Measurements from ENCODE around the gene CTNNA3.

CTNNA3 gene

DNA sequence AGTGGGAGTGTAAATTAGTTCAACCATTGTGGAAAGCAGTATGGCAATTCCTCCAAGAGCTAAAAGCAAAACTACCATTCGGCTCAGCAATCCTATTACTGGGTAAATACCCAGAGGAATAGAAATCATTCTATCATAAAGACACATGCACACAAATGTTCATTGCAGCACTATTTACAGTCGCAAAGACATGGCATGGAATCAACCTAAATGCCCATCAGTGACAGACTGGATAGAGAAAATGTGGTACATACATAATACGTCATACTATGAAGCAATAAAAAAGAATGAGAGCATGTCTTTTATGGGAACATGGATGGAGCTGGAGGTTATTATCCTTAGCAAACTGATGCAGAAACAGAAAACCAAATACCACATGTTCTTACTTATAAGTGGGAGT lies 1646.7 kb downstream of the CTNNA3 start:
- H3K9me3 ChIP-seq = no peaks in the 10 kb centered on the region
- H3K27ac ChIP-seq = no peak overlapping the region
- no peaks in the 10 kb centered on the region for H3K27me3 ChIP-seq
- no peak overlapping the region for H3K4me3 ChIP-seq (ENCODE audit: low read depth in 1 of 2, low read length in 1 of 2)
- H3K4me1 ChIP-seq (ENCODE audit: control insufficient read depth in 1 of 2, insufficient read depth in 1 of 2, low read depth in 1 of 2, low read length in 1 of 2) = no peaks in the 10 kb centered on the region
- no peaks in the 10 kb centered on the region for H3K36me3 ChIP-seq
- TF ChIP-seq, protein P1, sequence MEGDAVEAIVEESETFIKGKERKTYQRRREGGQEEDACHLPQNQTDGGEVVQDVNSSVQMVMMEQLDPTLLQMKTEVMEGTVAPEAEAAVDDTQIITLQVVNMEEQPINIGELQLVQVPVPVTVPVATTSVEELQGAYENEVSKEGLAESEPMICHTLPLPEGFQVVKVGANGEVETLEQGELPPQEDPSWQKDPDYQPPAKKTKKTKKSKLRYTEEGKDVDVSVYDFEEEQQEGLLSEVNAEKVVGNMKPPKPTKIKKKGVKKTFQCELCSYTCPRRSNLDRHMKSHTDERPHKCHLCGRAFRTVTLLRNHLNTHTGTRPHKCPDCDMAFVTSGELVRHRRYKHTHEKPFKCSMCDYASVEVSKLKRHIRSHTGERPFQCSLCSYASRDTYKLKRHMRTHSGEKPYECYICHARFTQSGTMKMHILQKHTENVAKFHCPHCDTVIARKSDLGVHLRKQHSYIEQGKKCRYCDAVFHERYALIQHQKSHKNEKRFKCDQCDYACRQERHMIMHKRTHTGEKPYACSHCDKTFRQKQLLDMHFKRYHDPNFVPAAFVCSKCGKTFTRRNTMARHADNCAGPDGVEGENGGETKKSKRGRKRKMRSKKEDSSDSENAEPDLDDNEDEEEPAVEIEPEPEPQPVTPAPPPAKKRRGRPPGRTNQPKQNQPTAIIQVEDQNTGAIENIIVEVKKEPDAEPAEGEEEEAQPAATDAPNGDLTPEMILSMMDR (IDR thresholded peaks at IDR 0.05) = no peak

DNA sequence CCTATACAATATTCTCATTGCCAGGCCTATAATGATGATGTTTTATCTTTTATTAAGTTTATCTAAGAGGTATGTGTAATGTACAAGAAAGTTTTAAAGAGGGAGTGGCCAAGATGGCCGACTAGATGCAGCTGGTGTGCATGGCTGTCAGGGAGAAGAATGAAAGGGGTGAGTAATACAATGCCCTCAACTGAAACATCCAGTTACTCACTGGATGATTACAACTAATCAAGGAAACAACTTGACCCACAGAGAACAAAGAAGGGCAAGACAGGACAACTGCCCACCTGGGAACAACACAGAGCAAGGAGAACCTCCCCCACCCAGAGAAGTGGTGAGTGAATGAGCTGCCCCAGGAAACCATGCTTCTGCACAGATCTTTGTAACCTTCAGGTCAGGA lies 1650.1 kb downstream of the CTNNA3 start:
- H3K27ac ChIP-seq = no peak overlapping the region
- H3K9me3 ChIP-seq = no peaks in the 10 kb centered on the region
- H3K4me3 ChIP-seq (ENCODE audit: low read depth in 1 of 2, low read length in 1 of 2) = no peak overlapping the region
- H3K36me3 ChIP-seq = no peaks in the 10 kb centered on the region
- TF ChIP-seq, protein P1 (IDR thresholded peaks at IDR 0.05) = no peak
- no peaks in the 10 kb centered on the region for H3K4me1 ChIP-seq (ENCODE audit: control insufficient read depth in 1 of 2, insufficient read depth in 1 of 2, low read depth in 1 of 2, low read length in 1 of 2)
- H3K27me3 ChIP-seq = no peaks in the 10 kb centered on the region

DNA sequence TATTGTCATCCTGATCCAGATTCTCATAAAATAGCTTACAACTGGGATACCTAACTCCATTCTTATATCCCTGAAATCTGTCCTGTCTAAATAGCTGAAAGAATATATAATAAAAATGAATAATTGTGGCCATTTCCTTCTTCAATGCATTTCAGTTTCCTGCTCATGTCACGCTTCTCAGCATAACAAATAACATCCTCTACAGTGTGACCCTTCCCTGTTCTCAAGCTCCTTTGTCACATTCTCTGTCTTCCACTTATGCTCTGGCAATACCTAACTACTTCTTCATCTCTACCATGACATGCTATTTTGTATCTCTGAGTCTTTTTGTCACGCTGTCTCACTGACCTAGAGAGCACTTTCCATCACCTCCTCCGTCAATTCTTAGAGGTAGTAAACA lies 1654.2 kb downstream of the CTNNA3 start:
- no peak overlapping the region for H3K27ac ChIP-seq
- no peaks in the 10 kb centered on the region for H3K27me3 ChIP-seq
- TF ChIP-seq, protein P1 (IDR thresholded peaks at IDR 0.05) = no peak
- H3K9me3 ChIP-seq = no peaks in the 10 kb centered on the region
- no peak overlapping the region for H3K4me3 ChIP-seq (ENCODE audit: low read depth in 1 of 2, low read length in 1 of 2)
- no peaks in the 10 kb centered on the region for H3K36me3 ChIP-seq
- no peaks in the 10 kb centered on the region for H3K4me1 ChIP-seq (ENCODE audit: control insufficient read depth in 1 of 2, insufficient read depth in 1 of 2, low read depth in 1 of 2, low read length in 1 of 2)

DNA sequence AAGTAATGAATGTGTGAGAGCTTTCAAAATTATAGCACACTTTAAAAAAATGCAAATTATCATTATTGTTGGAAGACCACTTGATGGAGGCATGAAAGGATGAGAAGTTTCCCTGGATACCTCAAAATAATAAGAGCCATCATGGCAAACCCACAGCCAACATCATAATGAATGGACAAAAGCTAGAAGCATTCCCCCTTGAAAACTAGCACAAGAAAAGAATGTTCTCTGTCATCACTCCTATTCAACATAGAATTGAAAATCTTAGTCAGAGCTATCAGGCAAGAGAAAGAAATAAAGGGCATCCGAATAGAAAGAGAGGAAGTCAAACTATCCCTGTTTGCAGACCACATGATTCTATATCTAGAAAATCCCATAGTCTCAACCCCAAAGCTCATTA lies 1657.4 kb downstream of the CTNNA3 start:
- Histone ChIP-seq H3K27me3 (no peaks in the 10 kb centered on the region), H3K4me1 (ENCODE audit: control insufficient read depth in 1 of 2, insufficient read depth in 1 of 2, low read depth in 1 of 2, low read length in 1 of 2) (no peaks in the 10 kb centered on the region), H3K9me3 (no peaks in the 10 kb centered on the region), H3K36me3 (no peaks in the 10 kb centered on the region), H3K27ac (no peak overlapping the region), H3K4me3 (ENCODE audit: low read depth in 1 of 2, low read length in 1 of 2) (no peak overlapping the region)
- TF ChIP-seq, protein P1 (IDR thresholded peaks at IDR 0.05) = no peak

DNA sequence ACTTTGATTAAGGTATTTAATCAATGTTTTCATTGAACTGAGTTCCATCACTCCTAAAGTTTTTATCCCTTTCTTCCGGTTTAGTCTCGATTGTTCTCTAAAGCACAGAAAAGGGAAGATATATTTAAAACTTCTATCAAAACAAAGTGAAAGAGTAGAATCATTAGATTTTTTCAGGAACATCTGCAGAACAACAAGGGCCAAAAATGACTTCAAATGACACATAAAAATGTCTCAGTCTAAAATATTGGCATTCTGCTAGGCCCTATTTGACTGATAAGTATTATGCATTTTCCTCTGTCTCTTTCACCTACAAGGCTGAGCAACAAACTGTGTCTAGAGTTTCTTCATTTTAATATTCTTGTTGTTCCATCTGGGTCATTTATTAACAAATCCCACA lies 1669.7 kb downstream of the CTNNA3 start:
- Histone ChIP-seq H3K4me3 (ENCODE audit: low read depth in 1 of 2, low read length in 1 of 2) (no peak overlapping the region), H3K9me3 (no peaks in the 10 kb centered on the region), H3K27me3 (no peaks in the 10 kb centered on the region), H3K4me1 (ENCODE audit: control insufficient read depth in 1 of 2, insufficient read depth in 1 of 2, low read depth in 1 of 2, low read length in 1 of 2) (no peaks in the 10 kb centered on the region), H3K36me3 (no peaks in the 10 kb centered on the region), H3K27ac (no peak overlapping the region)
- TF ChIP-seq, protein P1 (IDR thresholded peaks at IDR 0.05) = no peak

DNA sequence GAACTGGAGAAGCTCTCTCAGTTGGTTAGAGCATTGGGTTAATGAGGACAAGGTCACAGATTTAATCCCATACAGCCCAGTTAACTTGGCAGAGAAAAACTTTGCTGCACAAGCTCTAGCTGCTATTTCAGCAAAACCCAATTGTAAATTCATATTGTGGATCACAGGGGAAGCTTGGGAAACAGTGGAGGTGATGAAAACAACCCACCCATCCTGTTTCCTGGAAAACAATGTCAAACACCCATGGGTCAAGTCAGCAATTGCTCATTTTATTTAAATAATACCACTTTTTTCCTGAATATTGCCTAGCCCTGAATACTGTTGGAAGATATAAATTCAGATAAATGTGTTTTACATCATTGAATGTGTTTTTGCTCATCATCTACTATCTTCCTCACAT lies 1670.8 kb downstream of the CTNNA3 start:
- Histone ChIP-seq H3K9me3 (no peaks in the 10 kb centered on the region), H3K27me3 (no peaks in the 10 kb centered on the region), H3K27ac (no peak overlapping the region), H3K36me3 (no peaks in the 10 kb centered on the region), H3K4me1 (ENCODE audit: control insufficient read depth in 1 of 2, insufficient read depth in 1 of 2, low read depth in 1 of 2, low read length in 1 of 2) (no peaks in the 10 kb centered on the region), H3K4me3 (ENCODE audit: low read depth in 1 of 2, low read length in 1 of 2) (no peak overlapping the region)
- TF ChIP-seq, protein P1 (IDR thresholded peaks at IDR 0.05) = no peak
